Right lobe of liver (tissue), 4 donors: ENCODE results near the gene CAPN2.

ENCODE experiments used
- CTCF ChIP-seq, 4 donors: fragments of 200-600 bp in 3 of 4; fragments of 450-650 bp in 1 of 4; IDR thresholded peaks; one replicate each; pipeline versions ENCODE4 v1.5.1 to v1.8.0; 2016 to 2022; ENCODE audit warnings: antibody characterized with exemption in 4 of 4, mild to moderate bottlenecking in 2 of 4
- POLR2A ChIP-seq: fragments of 450-650 bp; IDR thresholded peaks from one replicate; pipeline ENCODE4 v1.6.1; 2017; ENCODE audit warnings: antibody characterized with exemption, mild to moderate bottlenecking
- donor health status: DM: no; HTN: no; CAD: no.
- donor health status: DM: no; HTN: no; CAD: no.
- donor health status: DM: no; HTN: yes; CAD: no.

GRCh38 chr1:223682502-223682901 lies 29.8 kb upstream of the CAPN2 start:
- TF ChIP-seq POLR2A (no peak), CTCF (IDR thresholded peaks at IDR 0.05) (no peak)
